WTC11 (cell line): ENCODE data around the gene MDM4. TPM values are rescaled to one million over a fixed set of nuclear protein-coding genes. Genes with fewer than 3 reads are reported as not detected.

Experiments
- ATAC-seq: fragments of 200-7000 bp; cut with Tn5 transposase; 2 replicates; pipeline ENCODE4 v1.10.0; 2021; ENCODE audit warnings: mild to moderate bottlenecking, moderate library complexity
- CTCF ChIA-PET: fragments of 300-600 bp; sonication (Branson Sonifier 250); formaldehyde crosslinking; loops from one replicate; lab custom pipeline; 2021; ENCODE audit warnings: antibody characterized with exemption; lab: Charles Lee
- POLR2A ChIA-PET: fragments of 350-600 bp; sonication (Branson Sonifier 250); formaldehyde crosslinking; loops from one replicate; lab custom pipeline; 2021; ENCODE audit warnings: antibody characterized with exemption; lab: Charles Lee
- DNase-seq: peaks from one replicate; pipeline ENCODE4 v3.0.0; 2021; ENCODE audit warnings: low spot score
- H3K27ac Mint-ChIP-seq: 2 replicates; pipeline ENCODE4 v1.8.0; 2021; ENCODE audit warnings: mixed read lengths
- H3K27me3 Mint-ChIP-seq: 2 replicates; pipeline ENCODE4 v1.8.0; 2021; ENCODE audit warnings: low read depth, mild to moderate bottlenecking, moderate library complexity, mixed read lengths
- H3K36me3 Mint-ChIP-seq: 2 replicates; pipeline ENCODE4 v1.8.0; 2021; ENCODE audit warnings: mixed read lengths
- H3K4me1 Mint-ChIP-seq: 2 replicates; pipeline ENCODE4 v1.8.0; 2022; ENCODE audit warnings: mixed read lengths
- H3K4me3 Mint-ChIP-seq: 2 replicates; pipeline ENCODE4 v1.8.0; 2021; ENCODE audit warnings: mild to moderate bottlenecking, moderate library complexity, mixed read lengths
- H3K9me3 Mint-ChIP-seq: 2 replicates; pipeline ENCODE4 v1.8.0; 2021; ENCODE audit warnings: mixed read lengths
- AFF4 ChIP-seq: sonication (generic); formaldehyde crosslinking; IDR thresholded peaks from 2 replicates; pipeline ENCODE4 v1.8.1; 2023; ENCODE audit warnings: mild to moderate bottlenecking, missing genetic modification reagents, borderline replicate concordance
- AR ChIP-seq: fragments of 250-450 bp; sonication (Bioruptor Pico); IDR thresholded peaks from 2 replicates; pipeline ENCODE4 v1.9.0; 2021; ENCODE audit warnings: mild to moderate bottlenecking
- ATF3 ChIP-seq: sonication (generic); formaldehyde crosslinking; conservative IDR thresholded peaks from 2 replicates; pipeline ENCODE4 v1.8.1; 2022; ENCODE audit warnings: mild to moderate bottlenecking, missing genetic modification reagents
- CTCF ChIP-seq: fragments of 200-600 bp; IDR thresholded peaks from 2 replicates; pipeline ENCODE4 v1.8.0; 2022; ENCODE audit warnings: antibody characterized with exemption
- E2F5 ChIP-seq: sonication (generic); formaldehyde crosslinking; IDR thresholded peaks from 2 replicates; pipeline ENCODE4 v1.8.1; 2022; ENCODE audit warnings: mild to moderate bottlenecking, moderate library complexity, missing genetic modification reagents
- EMX1 ChIP-seq: fragments of 250-450 bp; sonication (Bioruptor Pico); IDR thresholded peaks from 2 replicates; pipeline ENCODE4 v1.8.0; 2021; ENCODE audit warnings: mild to moderate bottlenecking
- ESRRA ChIP-seq: sonication (generic); formaldehyde crosslinking; IDR thresholded peaks from 2 replicates; pipeline ENCODE4 v1.8.1; 2022; ENCODE audit warnings: mild to moderate bottlenecking, missing genetic modification reagents, borderline replicate concordance
- ETV6 ChIP-seq: sonication (generic); formaldehyde crosslinking; IDR thresholded peaks from 2 replicates; pipeline ENCODE4 v1.8.1; 2022; ENCODE audit warnings: mild to moderate bottlenecking, missing genetic modification reagents
- FOXJ3 ChIP-seq: sonication (generic); formaldehyde crosslinking; IDR thresholded peaks from 2 replicates; pipeline ENCODE4 v1.9.0; 2021; ENCODE audit warnings: missing genetic modification reagents, mild to moderate bottlenecking, borderline replicate concordance
- FOXK1 ChIP-seq: sonication (generic); formaldehyde crosslinking; IDR thresholded peaks from 2 replicates; pipeline ENCODE4 v1.8.0; 2022; ENCODE audit warnings: mild to moderate bottlenecking, moderate library complexity, missing genetic modification reagents
- GRHL2 ChIP-seq: fragments of 250-450 bp; sonication (Bioruptor Pico); IDR thresholded peaks from 2 replicates; pipeline ENCODE4 v1.8.0; 2022; ENCODE audit warnings: mild to moderate bottlenecking, moderate library complexity; ENCODE audit not compliant: insufficient replicate concordance, severe bottlenecking
- IRF2 ChIP-seq: sonication (generic); formaldehyde crosslinking; IDR thresholded peaks from 2 replicates; pipeline ENCODE4 v1.8.0; 2022; ENCODE audit warnings: low read depth, missing genetic modification reagents, borderline replicate concordance
- MAX ChIP-seq: sonication (generic); formaldehyde crosslinking; IDR thresholded peaks from 2 replicates; pipeline ENCODE4 v1.8.0; 2022; ENCODE audit warnings: mild to moderate bottlenecking, missing genetic modification reagents
- MXD4 ChIP-seq: fragments of 250-450 bp; sonication (Bioruptor Pico); IDR thresholded peaks from 2 replicates; pipeline ENCODE4 v1.8.0; 2021; ENCODE audit warnings: mild to moderate bottlenecking, moderate library complexity, borderline replicate concordance
- MYBL2 ChIP-seq: sonication (generic); formaldehyde crosslinking; IDR thresholded peaks from 2 replicates; pipeline ENCODE4 v1.8.1; 2023; ENCODE audit warnings: mild to moderate bottlenecking, moderate library complexity, missing genetic modification reagents
- NFE2L1 ChIP-seq: sonication (generic); formaldehyde crosslinking; IDR thresholded peaks from 2 replicates; pipeline ENCODE4 v1.8.1; 2023; ENCODE audit warnings: missing genetic modification reagents
- NR2C2 ChIP-seq: sonication (generic); formaldehyde crosslinking; IDR thresholded peaks from 2 replicates; pipeline ENCODE4 v1.8.0; 2022; ENCODE audit warnings: mild to moderate bottlenecking, missing genetic modification reagents
- NR3C1 ChIP-seq: sonication (generic); formaldehyde crosslinking; conservative IDR thresholded peaks from 2 replicates; pipeline ENCODE4 v1.8.1; 2023; ENCODE audit warnings: low read depth, mild to moderate bottlenecking, missing genetic modification reagents
- SMAD4 ChIP-seq: sonication (generic); formaldehyde crosslinking; IDR thresholded peaks from 2 replicates; pipeline ENCODE4 v1.8.0; 2022; ENCODE audit warnings: mild to moderate bottlenecking, missing genetic modification reagents
- TEAD1 ChIP-seq: sonication (generic); formaldehyde crosslinking; IDR thresholded peaks from 2 replicates; pipeline ENCODE4 v1.8.0; 2022; ENCODE audit warnings: mild to moderate bottlenecking, missing genetic modification reagents
- ZMAT4 ChIP-seq: fragments of 250-450 bp; sonication (Bioruptor Pico); IDR thresholded peaks from 2 replicates; pipeline ENCODE4 v1.9.0; 2021; ENCODE audit warnings: mild to moderate bottlenecking
- ZNF219 ChIP-seq: sonication (generic); formaldehyde crosslinking; IDR thresholded peaks from 2 replicates; pipeline ENCODE4 v1.8.0; 2023; ENCODE audit warnings: missing genetic modification reagents, mild to moderate bottlenecking, borderline replicate concordance
- ZNF263 ChIP-seq: sonication (generic); formaldehyde crosslinking; IDR thresholded peaks from 2 replicates; pipeline ENCODE4 v1.8.1; 2022; ENCODE audit warnings: low read depth, mild to moderate bottlenecking, moderate library complexity, missing genetic modification reagents
- ZNF317 ChIP-seq: sonication (generic); formaldehyde crosslinking; IDR thresholded peaks from 2 replicates; pipeline ENCODE4 v1.8.1; 2023; ENCODE audit warnings: low read depth, mild to moderate bottlenecking, moderate library complexity, missing genetic modification reagents, borderline replicate concordance
- ZNF425 ChIP-seq: fragments of 250-450 bp; sonication (Bioruptor Pico); conservative IDR thresholded peaks from 2 replicates; pipeline ENCODE4 v1.9.0; 2021; ENCODE audit warnings: mild to moderate bottlenecking
- ZNF671 ChIP-seq: fragments of 250-450 bp; sonication (Bioruptor Pico); IDR thresholded peaks from 2 replicates; pipeline ENCODE4 v1.8.0; 2021; ENCODE audit warnings: mild to moderate bottlenecking
- total RNA-seq: library from RNA; stranded (reverse); gene quantifications from 3 replicates; pipeline ENCODE4 v1.2.3, GENCODE V29; 2021

Gene MDM4
- total RNA-seq, 1 experiment from 2014 or later, result 76.2 TPM

- ChIA-PET POLR2A (interaction anchor here (1.5 to 3.1 kb wide), 3 partner anchors 9 to 94 kb away, joined by 3 to 38 read pairs (median 16); partner anchors contain the start of genes MDM4 and PIK3C2B), CTCF (interaction anchor here (1.5 to 19.5 kb wide), 6 partner anchors 10 to 300 kb away, joined by 7 to 906 read pairs (median 22); partner anchors contain the start of genes MDM4 and PIK3C2B)
- peak; percentile 75 for ATAC-seq
- Mint-ChIP-seq H3K36me3 (no peaks in the 10 kb centered on the region), H3K27me3 (peaks cover 3% of the 10 kb centered on the region; the same call in 1 of the 2 replicates), H3K9me3 (no peaks in the 10 kb centered on the region), H3K4me1 (peaks cover 11% of the 10 kb centered on the region), H3K4me3 (peak overlapping the region; percentile 96), H3K27ac (peak overlapping the region; percentile 98)
- peak; percentile 84 for DNase-seq
- TF ChIP-seq EMX1 (CRISPR knock-in tag) (peak; percentile 73; the same call in 1 of the 2 replicates), NFE2L1 (CRISPR knock-in tag) (no peak), TEAD1 (CRISPR knock-in tag) (peak; percentile 46; the same call in 1 of the 2 replicates), FOXK1 (CRISPR knock-in tag) (no peak), ZNF317 (CRISPR knock-in tag) (no peak), ZNF671 (CRISPR knock-in tag) (no peak), ESRRA (CRISPR knock-in tag) (no peak), ZNF219 (CRISPR knock-in tag) (no peak), ZMAT4 (CRISPR knock-in tag) (no peak), NR3C1 (CRISPR knock-in tag) (no peak), MYBL2 (CRISPR knock-in tag) (no peak; the same call in 1 of the 2 replicates), IRF2 (CRISPR knock-in tag) (no peak), AR (no peak), ZNF425 (CRISPR knock-in tag) (0 out of 2 replicates have a peak, but pooled peaks have one; percentile 35), E2F5 (CRISPR knock-in tag) (no peak), FOXJ3 (CRISPR knock-in tag) (no peak), AFF4 (CRISPR knock-in tag) (no peak), GRHL2 (CRISPR knock-in tag) (no peak), CTCF (no peak), NR2C2 (CRISPR knock-in tag) (no peak), ETV6 (CRISPR knock-in tag) (no peak; the same call in 1 of the 2 replicates), ZNF263 (CRISPR knock-in tag) (no peak), MXD4 (CRISPR knock-in tag) (no peak), MAX (CRISPR knock-in tag) (peak; percentile 29; the same call in 1 of the 2 replicates), SMAD4 (CRISPR knock-in tag) (no peak), ATF3 (CRISPR knock-in tag) (peak; percentile 100)
Observed at GRCh38 chr1:204506969-204507316, 9.3 kb upstream of the MDM4 start.
